ENCODE data around the gene ABO. TPM values are rescaled to one million over a fixed set of nuclear protein-coding genes. Genes with fewer than 3 reads are reported as not detected.
A peak's percentile ranks its signal among the peaks of the same experiment; 100 is the strongest.
"Not testable (repeated sequence)": the region's sequence is repeated elsewhere in the genome, so short reads cannot be mapped to it uniquely, and the experiment has no call there.

ABO gene
- total and polyA plus RNA-seq, 9 of the 15 experiments (the other 6 are each of a cell fraction or from before 2014, with no cell fraction given), result 5.0 to 21.9 (median 11.9) TPM

DNA sequence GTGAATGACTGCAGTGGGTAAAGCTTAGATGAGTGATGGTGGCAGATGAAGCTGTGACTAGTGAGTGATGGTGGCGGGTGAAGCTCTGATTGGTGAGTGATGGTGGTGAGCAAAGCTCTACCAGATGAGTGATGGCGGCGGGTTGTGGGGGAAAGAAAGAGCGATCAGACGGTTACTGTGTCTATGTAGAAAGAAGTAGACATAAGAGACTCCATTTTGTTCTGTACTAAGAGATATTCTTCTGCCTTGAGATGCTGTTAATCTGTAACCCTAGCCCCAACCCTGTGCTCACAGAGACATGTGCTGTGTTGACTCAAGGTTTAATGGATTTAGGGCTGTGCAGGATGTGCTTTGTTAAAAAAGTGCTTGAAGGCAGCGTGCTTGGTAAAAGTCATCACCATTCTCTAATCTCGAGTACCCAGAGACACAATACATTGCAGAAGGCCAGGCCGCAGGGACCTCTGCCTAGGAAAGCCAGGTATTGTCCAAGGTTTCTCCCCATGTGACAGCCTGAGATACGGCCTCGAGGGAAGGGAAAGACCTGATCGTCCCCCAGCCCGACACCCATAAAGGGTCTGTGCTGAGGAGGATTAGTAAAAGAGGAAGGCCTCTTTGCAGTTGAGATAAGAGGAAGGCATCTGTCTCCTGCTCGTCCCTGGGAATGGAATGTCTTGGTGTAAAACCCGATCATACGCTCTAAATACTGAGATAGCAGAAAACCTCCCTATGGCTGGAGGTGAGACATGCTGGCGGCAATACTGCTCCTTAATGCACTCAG lies 8.4 kb upstream of the ABO start (continued):
- TF ChIP-seq MGA (IDR thresholded peaks at IDR 0.05) (peak; percentile 76), HDAC3 (IDR thresholded peaks at IDR 0.05; ENCODE audit: borderline replicate concordance, partially characterized antibody) (peak; percentile 95), CREM (IDR thresholded peaks at IDR 0.05; ENCODE audit: low read depth) (0 out of 2 replicates have a peak, but pooled peaks have one; percentile 12), ARHGAP35 (IDR thresholded peaks at IDR 0.05; ENCODE audit: partially characterized antibody) (peak; percentile 69), REST (IDR thresholded peaks at IDR 0.05; ENCODE audit: borderline replicate concordance) (peak; percentile 28; the same call in 1 of the 2 replicates)
- not testable (repeated sequence) for TF ChIP-seq REST (CRISPR knock-in tag; IDR thresholded peaks at IDR 0.05; ENCODE audit: low read depth)

Measured in K562 (cell line).